ENCODE results near the gene WNT9B. TPM values are rescaled to one million over a fixed set of nuclear protein-coding genes. Genes with fewer than 3 reads are reported as not detected.

The WNT9B gene
- total RNA-seq, 2 experiments from 2014 or later, result not detected

GRCh38 chr17:46859996-46860395 is 8.6 kb downstream of the WNT9B start:
- H3K9me3 Mint-ChIP-seq, result no peaks in the 10 kb centered on the region
- ChIA-PET CTCF (no interaction called here), POLR2A (no interaction called here)
- no peak for TF ChIP-seq CTCF (IDR thresholded peaks at IDR 0.05)
- DNase-seq, result no peak
- no peaks in the 10 kb centered on the region for H3K36me3 Mint-ChIP-seq (ENCODE audit: low read depth)
- H3K36me3 ChIP-seq (ENCODE audit: insufficient read depth, low read length), result no peaks in the 10 kb centered on the region
- H3K4me1 ChIP-seq (ENCODE audit: insufficient read depth, low read length), result no peaks in the 10 kb centered on the region
- H3K27me3 Mint-ChIP-seq, result peaks cover 43% of the 10 kb centered on the region
- H3K27ac Mint-ChIP-seq, result no peak overlapping the region
- H3K4me3 ChIP-seq (ENCODE audit: low read length), result no peak overlapping the region
- no peak for ATAC-seq (ENCODE audit: poor library complexity)
- H3K27ac ChIP-seq (ENCODE audit: low read depth in 1 of 2, low read length in 2 of 2), result no peak overlapping the region
- no peaks in the 10 kb centered on the region for H3K4me1 Mint-ChIP-seq (ENCODE audit: low read depth)
- H3K9me3 ChIP-seq (ENCODE audit: control insufficient read depth in 1 of 2, insufficient read depth in 1 of 2, low read length in 2 of 2), result no peaks in the 10 kb centered on the region
- H3K27me3 ChIP-seq (ENCODE audit: control insufficient read depth in 1 of 2, insufficient read depth in 2 of 2, low read length in 2 of 2), result peaks cover under 1 to 4% of the 10 kb centered on the region in 2 experiments
- no peak overlapping the region for H3K4me3 Mint-ChIP-seq
- intact Hi-C loops (cut with DNase I, micrococcal nuclease), result no loop called here

GRCh38 chr17:46862949-46863348 is 11.6 kb downstream of the WNT9B start:
- Mint-ChIP-seq H3K4me3 (no peak overlapping the region), H3K27ac (no peak overlapping the region), H3K36me3 (ENCODE audit: low read depth) (no peaks in the 10 kb centered on the region), H3K27me3 (peaks cover 39% of the 10 kb centered on the region), H3K9me3 (no peaks in the 10 kb centered on the region), H3K4me1 (ENCODE audit: low read depth) (no peaks in the 10 kb centered on the region)
- no peaks in the 10 kb centered on the region for H3K36me3 ChIP-seq (ENCODE audit: insufficient read depth, low read length)
- no peaks in the 10 kb centered on the region for H3K9me3 ChIP-seq (ENCODE audit: control insufficient read depth in 1 of 2, insufficient read depth in 1 of 2, low read length in 2 of 2)
- intact Hi-C loops (cut with DNase I, micrococcal nuclease), result no loop called here
- DNase-seq (no peak), ATAC-seq (ENCODE audit: poor library complexity) (no peak)
- H3K4me3 ChIP-seq (ENCODE audit: low read length), result no peak overlapping the region
- no peak for TF ChIP-seq CTCF (IDR thresholded peaks at IDR 0.05)
- CTCF ChIA-PET, result no interaction called here
- H3K4me1 ChIP-seq (ENCODE audit: insufficient read depth, low read length), result no peaks in the 10 kb centered on the region
- no peak overlapping the region for H3K27ac ChIP-seq (ENCODE audit: low read depth in 1 of 2, low read length in 2 of 2)
- H3K27me3 ChIP-seq (ENCODE audit: control insufficient read depth in 1 of 2, insufficient read depth in 2 of 2, low read length in 2 of 2), result peaks cover 3 to 6% of the 10 kb centered on the region in 2 experiments
- POLR2A ChIA-PET, result no interaction called here

GRCh38 chr17:46863383-46864121 is 12.2 kb downstream of the WNT9B start:
- ATAC-seq (ENCODE audit: poor library complexity) (no peak), DNase-seq (no peak)
- TF ChIP-seq CTCF (IDR thresholded peaks at IDR 0.05), result no peak
- Mint-ChIP-seq H3K27me3 (peaks cover 37% of the 10 kb centered on the region), H3K9me3 (no peaks in the 10 kb centered on the region), H3K36me3 (ENCODE audit: low read depth) (no peaks in the 10 kb centered on the region), H3K4me3 (no peak overlapping the region), H3K4me1 (ENCODE audit: low read depth) (no peaks in the 10 kb centered on the region), H3K27ac (no peak overlapping the region)
- Histone ChIP-seq H3K4me1 (ENCODE audit: insufficient read depth, low read length) (no peaks in the 10 kb centered on the region), H3K4me3 (ENCODE audit: low read length) (no peak overlapping the region), H3K36me3 (ENCODE audit: insufficient read depth, low read length) (no peaks in the 10 kb centered on the region), H3K27me3 (ENCODE audit: control insufficient read depth in 1 of 2, insufficient read depth in 2 of 2, low read length in 2 of 2) (peaks cover 3 to 6% of the 10 kb centered on the region in 2 experiments), H3K27ac (ENCODE audit: low read depth in 1 of 2, low read length in 2 of 2) (no peak overlapping the region), H3K9me3 (ENCODE audit: control insufficient read depth in 1 of 2, insufficient read depth in 1 of 2, low read length in 2 of 2) (no peaks in the 10 kb centered on the region)
- intact Hi-C loops (cut with DNase I, micrococcal nuclease), result no loop called here
- CTCF ChIA-PET, result no interaction called here
- POLR2A ChIA-PET, result no interaction called here

Data from CD4-positive, alpha-beta T cell (primary cell).